HCT116 (cell line): ENCODE results near the gene CHCHD3.

ENCODE experiments used
- CBX3 ChIP-seq: IDR thresholded peaks from 2 replicates; pipeline ENCODE4 v1.6.1; 2012; ENCODE audit warnings: low read depth
- CEBPB ChIP-seq: IDR thresholded peaks from 2 replicates; pipeline ENCODE4 v1.6.1; 2012; ENCODE audit warnings: low read depth
- EZH2 ChIP-seq: fragments of 200-600 bp; sonication (generic); IDR thresholded peaks from 2 replicates; pipeline ENCODE4 v1.6.1; 2017; ENCODE audit warnings: antibody characterized with exemption, mixed run types
- JUND ChIP-seq: IDR thresholded peaks from 2 replicates; pipeline ENCODE4 v1.6.1; 2012
- POLR2A ChIP-seq: IDR thresholded peaks from 2 replicates; pipeline ENCODE4 v1.7.0; 2011; ENCODE audit warnings: borderline replicate concordance; ENCODE audit not compliant: insufficient read depth, insufficient read length; ENCODE audit errors: extremely low read depth
- POLR2AphosphoS5 ChIP-seq: IDR thresholded peaks from 2 replicates; pipeline ENCODE4 v1.6.1; 2011; ENCODE audit warnings: mild to moderate bottlenecking, low read depth, low read length, moderate library complexity
- SIN3A ChIP-seq: IDR thresholded peaks from 2 replicates; pipeline ENCODE4 v1.6.1; 2012; ENCODE audit warnings: low read depth
- TCF7L2 ChIP-seq: IDR thresholded peaks from 2 replicates; pipeline ENCODE4 v1.7.0; 2011; ENCODE audit warnings: borderline replicate concordance, inconsistent platforms; ENCODE audit not compliant: insufficient read depth, insufficient read length; ENCODE audit errors: extremely low read depth
- YY1 ChIP-seq: IDR thresholded peaks from 2 replicates; pipeline ENCODE4 v1.6.1; 2011; ENCODE audit warnings: low read length, low read depth, moderate library complexity, mild to moderate bottlenecking; ENCODE audit not compliant: insufficient replicate concordance; ENCODE audit errors: extremely low read depth
- TF ChIP-seq, protein P1 (sequence below), 3 experiments: fragments of 200-600 bp in 1 of 3; sonication (generic) in 1 of 3; IDR thresholded peaks in 2 of 3; conservative IDR thresholded peaks in 1 of 3; 2 replicates each; pipeline ENCODE4 v1.5.1; 2012 to 2017; ENCODE audit warnings: low read depth in 2 of 3, low read length in 2 of 3, antibody characterized with exemption in 1 of 3, borderline replicate concordance in 1 of 3, control low read depth in 1 of 3, mild to moderate bottlenecking in 1 of 3, mixed read lengths in 1 of 3, mixed run types in 1 of 3, moderate library complexity in 1 of 3; ENCODE audit not compliant: insufficient read depth in 1 of 3
- TF ChIP-seq, protein P2 (sequence below): IDR thresholded peaks from 2 replicates; pipeline ENCODE4 v1.6.1; 2011; ENCODE audit warnings: mild to moderate bottlenecking, low read length, moderate library complexity; ENCODE audit not compliant: insufficient replicate concordance; ENCODE audit errors: extremely low read depth
- TF ChIP-seq, protein P3 (sequence below): IDR thresholded peaks from 2 replicates; pipeline ENCODE4 v1.6.1; 2012; ENCODE audit warnings: low read depth

DNA sequence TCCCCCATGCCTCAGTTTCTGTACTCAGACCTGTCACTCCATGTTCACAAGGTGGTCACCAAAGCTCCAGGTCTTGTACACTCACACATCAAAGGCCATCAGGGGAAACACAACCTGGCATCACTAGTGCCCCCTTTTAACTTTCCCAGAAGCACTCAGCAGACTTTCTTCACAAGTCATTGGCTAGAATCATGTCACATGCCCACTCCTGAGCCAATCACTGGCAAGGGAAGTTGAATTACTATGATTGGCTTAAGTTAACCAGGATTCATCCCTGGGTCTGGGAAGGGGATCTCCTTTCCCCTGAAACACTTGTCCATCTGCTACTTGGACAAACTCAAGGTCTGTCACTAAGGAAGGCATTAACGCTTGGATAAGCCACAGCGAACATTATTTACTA lies 311.8 kb downstream of the CHCHD3 start:
- TF ChIP-seq, protein P1, sequence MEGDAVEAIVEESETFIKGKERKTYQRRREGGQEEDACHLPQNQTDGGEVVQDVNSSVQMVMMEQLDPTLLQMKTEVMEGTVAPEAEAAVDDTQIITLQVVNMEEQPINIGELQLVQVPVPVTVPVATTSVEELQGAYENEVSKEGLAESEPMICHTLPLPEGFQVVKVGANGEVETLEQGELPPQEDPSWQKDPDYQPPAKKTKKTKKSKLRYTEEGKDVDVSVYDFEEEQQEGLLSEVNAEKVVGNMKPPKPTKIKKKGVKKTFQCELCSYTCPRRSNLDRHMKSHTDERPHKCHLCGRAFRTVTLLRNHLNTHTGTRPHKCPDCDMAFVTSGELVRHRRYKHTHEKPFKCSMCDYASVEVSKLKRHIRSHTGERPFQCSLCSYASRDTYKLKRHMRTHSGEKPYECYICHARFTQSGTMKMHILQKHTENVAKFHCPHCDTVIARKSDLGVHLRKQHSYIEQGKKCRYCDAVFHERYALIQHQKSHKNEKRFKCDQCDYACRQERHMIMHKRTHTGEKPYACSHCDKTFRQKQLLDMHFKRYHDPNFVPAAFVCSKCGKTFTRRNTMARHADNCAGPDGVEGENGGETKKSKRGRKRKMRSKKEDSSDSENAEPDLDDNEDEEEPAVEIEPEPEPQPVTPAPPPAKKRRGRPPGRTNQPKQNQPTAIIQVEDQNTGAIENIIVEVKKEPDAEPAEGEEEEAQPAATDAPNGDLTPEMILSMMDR (IDR thresholded peaks at IDR 0.05 in 2 of 3, conservative IDR thresholded peaks at IDR 0.05 in 1 of 3; ENCODE audit: borderline replicate concordance in 1 of 3, insufficient read depth in 1 of 3, low read depth in 2 of 3, low read length in 2 of 3), result no peak
- no peak for TF ChIP-seq POLR2A
- TF ChIP-seq POLR2AphosphoS5, result no peak
- TF ChIP-seq SIN3A, result no peak
- no peak for TF ChIP-seq TCF7L2
- TF ChIP-seq, protein P2, sequence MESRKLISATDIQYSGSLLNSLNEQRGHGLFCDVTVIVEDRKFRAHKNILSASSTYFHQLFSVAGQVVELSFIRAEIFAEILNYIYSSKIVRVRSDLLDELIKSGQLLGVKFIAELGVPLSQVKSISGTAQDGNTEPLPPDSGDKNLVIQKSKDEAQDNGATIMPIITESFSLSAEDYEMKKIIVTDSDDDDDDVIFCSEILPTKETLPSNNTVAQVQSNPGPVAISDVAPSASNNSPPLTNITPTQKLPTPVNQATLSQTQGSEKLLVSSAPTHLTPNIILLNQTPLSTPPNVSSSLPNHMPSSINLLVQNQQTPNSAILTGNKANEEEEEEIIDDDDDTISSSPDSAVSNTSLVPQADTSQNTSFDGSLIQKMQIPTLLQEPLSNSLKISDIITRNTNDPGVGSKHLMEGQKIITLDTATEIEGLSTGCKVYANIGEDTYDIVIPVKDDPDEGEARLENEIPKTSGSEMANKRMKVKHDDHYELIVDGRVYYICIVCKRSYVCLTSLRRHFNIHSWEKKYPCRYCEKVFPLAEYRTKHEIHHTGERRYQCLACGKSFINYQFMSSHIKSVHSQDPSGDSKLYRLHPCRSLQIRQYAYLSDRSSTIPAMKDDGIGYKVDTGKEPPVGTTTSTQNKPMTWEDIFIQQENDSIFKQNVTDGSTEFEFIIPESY, result no peak
- no peak for TF ChIP-seq EZH2
- no peak for TF ChIP-seq YY1
- TF ChIP-seq, protein P3, sequence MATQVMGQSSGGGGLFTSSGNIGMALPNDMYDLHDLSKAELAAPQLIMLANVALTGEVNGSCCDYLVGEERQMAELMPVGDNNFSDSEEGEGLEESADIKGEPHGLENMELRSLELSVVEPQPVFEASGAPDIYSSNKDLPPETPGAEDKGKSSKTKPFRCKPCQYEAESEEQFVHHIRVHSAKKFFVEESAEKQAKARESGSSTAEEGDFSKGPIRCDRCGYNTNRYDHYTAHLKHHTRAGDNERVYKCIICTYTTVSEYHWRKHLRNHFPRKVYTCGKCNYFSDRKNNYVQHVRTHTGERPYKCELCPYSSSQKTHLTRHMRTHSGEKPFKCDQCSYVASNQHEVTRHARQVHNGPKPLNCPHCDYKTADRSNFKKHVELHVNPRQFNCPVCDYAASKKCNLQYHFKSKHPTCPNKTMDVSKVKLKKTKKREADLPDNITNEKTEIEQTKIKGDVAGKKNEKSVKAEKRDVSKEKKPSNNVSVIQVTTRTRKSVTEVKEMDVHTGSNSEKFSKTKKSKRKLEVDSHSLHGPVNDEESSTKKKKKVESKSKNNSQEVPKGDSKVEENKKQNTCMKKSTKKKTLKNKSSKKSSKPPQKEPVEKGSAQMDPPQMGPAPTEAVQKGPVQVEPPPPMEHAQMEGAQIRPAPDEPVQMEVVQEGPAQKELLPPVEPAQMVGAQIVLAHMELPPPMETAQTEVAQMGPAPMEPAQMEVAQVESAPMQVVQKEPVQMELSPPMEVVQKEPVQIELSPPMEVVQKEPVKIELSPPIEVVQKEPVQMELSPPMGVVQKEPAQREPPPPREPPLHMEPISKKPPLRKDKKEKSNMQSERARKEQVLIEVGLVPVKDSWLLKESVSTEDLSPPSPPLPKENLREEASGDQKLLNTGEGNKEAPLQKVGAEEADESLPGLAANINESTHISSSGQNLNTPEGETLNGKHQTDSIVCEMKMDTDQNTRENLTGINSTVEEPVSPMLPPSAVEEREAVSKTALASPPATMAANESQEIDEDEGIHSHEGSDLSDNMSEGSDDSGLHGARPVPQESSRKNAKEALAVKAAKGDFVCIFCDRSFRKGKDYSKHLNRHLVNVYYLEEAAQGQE, result no peak
- TF ChIP-seq CEBPB, result no peak
- TF ChIP-seq CBX3, result no peak
- TF ChIP-seq JUND, result no peak
